NCI-H526 treated with DMSO at 0.1 percent for 48 hours (cell line): ENCODE measurements around the gene CDK17.
"Not testable (repeated sequence)": the region's sequence is repeated elsewhere in the genome, so short reads cannot be mapped to it uniquely, and the experiment has no call there.

ENCODE experiments used
- DNase-seq: peaks from one replicate; lab custom pipeline; 2025; lab: John Stamatoyannopoulos, UW

Gene CDK17

DNA sequence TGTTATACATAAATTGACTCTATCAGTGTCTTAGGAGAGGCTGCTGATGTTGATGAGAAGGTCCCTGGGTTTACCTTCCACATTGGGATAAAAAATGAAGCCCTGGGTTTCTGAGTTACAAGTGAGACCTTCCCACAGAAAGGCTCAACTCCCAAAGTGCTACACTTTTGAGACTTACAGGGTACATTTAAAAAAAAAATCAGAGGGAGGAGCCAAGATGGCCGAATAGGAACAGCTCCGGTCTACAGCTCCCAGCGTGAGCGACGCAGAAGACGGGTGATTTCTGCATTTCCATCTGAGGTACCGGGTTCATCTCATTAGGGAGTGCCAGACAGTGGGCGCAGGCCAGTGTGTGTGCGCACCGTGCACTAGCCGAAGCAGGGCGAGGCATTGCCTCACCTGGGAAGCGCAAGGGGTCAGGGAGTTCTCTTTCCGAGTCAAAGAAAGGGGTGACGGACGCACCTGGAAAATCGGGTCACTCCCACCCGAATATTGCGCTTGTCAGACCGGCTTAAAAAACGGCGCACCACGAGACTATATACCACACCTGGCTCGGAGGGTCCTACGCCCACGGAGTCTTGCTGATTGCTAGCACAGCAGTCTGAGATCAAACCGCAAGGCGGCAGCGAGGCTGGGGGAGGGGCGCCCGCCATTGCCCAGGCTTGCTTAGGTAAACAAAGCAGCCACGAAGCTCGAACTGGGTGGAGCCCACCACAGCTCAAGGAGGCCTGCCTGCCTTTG lies 84.3 kb downstream of the CDK17 start:
- DNase-seq: not testable (repeated sequence)

DNA sequence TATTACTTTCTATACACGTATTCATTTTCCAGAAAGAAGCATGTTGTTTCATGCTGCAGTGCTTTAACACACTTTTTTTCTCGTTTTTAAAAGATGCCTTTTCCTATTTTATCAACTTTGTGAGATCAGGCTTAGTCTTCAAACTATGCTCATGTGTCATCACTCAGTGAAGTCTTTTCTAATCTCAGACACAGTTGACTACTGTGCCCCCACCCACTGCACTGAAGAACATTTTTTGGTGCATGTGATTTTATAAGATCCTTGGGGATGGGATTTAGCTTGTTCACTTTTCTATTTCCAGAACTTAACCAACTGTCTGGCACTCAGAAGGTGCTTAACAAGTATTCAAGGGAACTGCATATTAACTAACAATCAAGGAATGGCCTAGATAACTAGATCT lies 85.5 kb downstream of the CDK17 start:
- DNase-seq: no peak

DNA sequence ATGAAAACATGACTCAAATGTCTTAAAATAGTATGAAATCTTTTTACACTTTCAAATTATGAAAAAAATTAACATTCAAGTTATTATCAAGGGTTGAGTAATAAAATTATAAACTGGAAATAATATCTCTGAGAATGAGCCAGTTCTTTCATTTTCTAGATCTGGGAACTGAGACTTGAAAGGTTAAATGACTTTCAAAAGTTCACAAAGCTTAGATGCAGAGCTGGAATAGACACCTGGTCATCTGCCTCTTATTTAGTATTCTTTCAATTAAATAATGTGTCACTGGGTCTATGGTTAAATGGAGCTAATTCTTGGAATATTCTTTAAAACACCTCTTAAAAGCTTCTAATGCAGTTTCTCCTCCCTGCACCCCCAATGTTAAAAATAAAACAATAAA lies 86.6 kb downstream of the CDK17 start:
- no peak for DNase-seq

DNA sequence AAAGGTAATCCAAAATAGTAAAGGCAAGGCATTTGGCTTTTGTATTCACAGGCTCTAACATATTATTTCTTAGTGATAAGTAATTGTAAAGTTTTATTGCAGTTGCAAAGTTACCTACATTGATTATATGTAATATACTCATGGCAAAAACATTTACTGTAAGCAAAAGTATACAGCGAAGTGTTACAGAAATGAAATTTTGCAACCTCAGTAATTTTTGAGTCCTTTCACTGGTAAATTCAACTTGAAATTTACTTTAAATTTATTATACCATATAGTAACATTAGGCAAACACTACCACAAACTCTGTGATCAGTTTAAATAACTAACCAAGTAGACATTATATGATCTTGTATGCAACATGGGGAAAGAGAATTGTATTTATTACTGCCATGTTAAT lies 89.0 kb downstream of the CDK17 start:
- no peak for DNase-seq

DNA sequence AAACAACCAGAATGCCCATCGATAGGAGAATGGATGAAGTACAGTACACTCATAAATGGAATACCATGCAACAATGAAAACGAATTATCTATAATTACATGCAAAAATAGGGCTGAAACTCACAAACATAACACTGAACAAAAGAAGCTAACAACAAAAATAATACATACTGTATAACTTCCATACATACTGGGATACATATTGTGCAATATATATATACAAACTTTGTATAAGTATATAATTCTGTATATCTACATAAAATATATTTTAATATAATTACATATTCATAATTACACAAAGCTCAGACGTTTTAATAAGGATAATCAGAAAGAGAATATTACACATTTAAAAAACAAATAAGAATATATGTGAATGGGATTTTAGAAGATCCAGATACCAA lies 90.2 kb downstream of the CDK17 start:
- no peak for DNase-seq

DNA sequence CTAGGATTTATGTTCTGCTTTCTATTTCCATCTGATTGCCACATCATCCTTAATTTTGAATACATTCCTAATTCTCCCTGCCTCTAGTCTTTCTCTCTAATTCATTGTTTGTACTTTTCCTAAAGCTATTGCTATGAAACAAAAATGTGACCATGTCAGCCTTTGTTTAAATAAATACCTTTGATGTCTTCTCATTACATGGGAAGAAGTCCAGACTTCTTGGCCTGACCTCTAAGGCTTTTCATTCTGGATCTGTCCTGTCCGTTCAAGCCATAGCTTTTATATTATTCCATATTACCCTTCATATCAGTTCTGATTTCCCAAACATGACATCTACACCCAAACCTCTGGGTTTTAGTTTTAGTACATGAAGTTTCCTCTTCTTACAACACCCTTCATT lies 91.4 kb downstream of the CDK17 start:
- DNase-seq: no peak

DNA sequence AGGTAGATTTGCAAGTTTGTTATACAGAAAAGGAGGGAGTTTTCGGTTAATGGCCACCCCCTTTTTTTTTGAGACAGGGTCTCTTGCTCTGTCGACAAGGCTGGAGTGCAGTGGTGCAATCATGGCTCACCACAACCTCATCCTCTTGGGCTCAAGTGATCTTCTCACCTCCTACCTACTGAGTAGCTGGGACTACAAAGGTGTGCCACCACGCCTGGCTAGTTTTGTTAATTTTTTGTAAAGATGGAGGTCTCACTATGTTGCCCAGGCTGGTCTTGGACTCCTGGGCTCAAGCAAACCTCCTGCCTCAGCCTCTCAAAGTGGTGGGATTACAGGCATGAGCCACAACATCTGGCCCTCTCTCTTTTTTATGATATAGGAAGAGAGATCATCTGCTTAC lies 94.6 kb downstream of the CDK17 start:
- DNase-seq: no peak

DNA sequence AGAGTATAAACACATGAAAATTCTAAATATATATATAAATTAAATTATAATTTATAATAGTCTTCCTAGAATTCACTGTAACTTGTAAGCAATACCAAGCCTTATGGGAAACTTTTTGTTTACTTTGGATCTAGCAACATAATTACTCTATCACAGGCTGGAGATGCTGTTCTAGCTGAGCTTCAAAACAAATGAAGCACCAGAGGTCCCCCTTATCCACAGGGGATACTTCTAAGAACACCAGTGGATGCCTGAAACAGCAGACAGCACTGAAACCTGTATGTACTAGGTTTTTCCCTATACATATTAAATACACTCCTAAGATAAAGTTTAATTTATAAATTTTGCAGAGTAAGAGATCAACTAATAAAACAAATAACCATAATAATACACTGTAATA lies 96.6 kb downstream of the CDK17 start:
- DNase-seq: no peak

DNA sequence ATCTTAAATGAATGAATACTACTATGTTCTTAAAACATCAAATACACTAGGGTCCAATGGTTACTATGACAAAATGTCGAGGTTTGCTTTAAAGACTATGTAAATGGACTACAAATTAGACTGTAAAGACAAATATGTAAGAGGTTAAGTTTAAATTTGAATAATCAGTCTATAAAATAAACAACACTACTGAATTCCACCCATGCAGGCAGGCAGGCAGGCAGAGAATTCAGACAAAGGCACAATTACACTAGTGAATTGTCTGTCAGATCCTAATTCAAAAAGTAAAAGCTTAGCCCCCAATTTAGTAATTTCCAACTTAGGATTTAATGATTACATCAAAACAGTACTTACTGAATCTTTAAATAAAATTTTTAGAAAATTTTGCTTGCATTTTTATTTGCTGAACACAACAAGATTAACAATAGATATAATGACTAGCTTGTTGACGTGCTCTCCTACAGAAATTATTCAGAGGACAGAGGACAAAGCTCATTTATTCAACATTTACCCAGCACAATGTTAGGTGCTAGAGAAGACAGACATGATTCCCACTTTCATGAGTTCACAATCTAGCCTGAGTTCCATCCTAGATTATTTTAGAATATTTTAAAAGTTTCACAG lies 97.4 kb downstream of the CDK17 start:
- peak; percentile 68 for DNase-seq

DNA sequence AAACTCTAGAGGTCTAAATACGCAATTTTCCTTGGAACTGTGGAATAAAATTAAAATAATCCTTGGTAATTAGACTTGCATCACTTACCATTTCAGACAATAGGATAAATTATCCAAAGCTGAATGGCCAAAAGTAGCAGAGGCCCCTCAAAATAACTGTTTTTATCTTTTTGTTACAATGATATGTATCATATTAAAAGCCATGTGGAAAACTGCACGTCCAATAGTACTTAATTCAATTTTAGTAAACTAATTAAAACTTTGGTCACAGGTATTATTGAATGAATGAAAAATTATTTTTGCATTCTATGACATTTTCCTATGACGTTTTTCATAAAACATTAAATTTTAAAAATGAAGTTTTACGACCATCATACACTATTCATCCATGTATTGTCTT lies 98.5 kb downstream of the CDK17 start:
- no peak for DNase-seq

DNA sequence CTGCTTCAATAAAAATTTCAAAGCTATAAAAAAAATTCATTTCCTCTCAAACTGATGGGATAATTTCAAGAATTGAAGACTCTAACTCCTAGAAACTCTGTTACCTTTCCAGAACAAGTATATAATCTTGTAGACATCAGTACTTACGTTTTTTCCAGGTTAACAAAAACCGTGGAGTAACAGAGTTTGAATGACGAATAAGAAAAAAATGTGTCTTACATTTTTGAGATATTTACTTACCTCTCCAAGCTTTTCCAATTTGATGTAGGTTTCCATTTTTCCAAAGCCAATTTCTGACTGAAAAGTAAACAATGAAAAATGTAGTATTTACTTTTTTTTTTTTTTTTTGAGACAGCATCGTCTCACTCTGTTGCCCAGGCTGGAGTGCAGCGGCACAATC lies 100.2 kb downstream of the CDK17 start:
- DNase-seq: no peak

DNA sequence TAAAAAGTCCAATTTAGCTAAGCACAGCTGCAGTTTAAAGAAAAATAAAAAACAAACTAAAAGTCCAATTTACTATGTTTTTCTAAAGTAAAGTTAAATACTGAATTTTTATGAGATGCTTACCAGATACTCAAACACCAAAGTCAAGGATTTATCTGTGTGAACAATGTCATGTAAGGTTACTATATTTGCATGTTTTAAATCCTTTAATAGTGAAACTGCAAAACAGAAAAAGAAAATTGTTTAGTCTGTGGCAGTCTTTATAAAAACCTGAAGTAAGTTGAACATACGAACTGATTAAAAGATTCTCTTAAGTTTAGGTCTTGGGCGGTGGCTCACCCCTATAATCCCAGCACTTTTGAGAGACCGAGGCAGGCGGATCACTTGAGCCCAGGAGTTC lies 102.7 kb downstream of the CDK17 start:
- DNase-seq: no peak

DNA sequence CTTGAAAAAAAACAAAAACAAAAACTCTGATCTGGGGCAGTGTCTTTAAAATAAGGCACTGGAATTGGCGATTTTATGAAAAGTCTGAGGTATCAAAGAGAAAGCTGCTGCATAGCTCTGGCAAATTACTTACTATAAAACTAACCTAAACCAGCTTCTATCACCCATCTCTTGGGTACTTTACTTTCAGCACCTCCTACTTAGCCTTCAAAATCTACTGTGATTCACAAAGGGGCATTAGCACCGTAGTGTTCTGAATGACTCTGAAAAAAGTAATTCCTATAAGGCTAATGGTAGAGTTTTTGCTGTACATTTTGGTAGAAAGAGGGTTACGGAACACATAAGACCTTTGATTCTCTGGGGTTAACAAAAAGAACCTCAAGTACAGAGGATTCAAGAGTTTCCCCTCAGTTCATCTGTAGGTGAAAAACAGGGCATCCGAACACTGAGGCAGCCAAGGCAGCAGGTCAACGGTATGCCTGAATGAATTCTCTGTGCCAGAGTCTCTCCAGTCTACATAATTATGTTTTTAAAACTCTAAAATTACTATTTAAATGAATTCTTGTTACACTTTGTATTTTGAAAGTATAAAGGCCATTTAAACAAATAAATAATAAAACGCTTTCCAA lies 104.6 kb downstream of the CDK17 start:
- DNase-seq: no peak

DNA sequence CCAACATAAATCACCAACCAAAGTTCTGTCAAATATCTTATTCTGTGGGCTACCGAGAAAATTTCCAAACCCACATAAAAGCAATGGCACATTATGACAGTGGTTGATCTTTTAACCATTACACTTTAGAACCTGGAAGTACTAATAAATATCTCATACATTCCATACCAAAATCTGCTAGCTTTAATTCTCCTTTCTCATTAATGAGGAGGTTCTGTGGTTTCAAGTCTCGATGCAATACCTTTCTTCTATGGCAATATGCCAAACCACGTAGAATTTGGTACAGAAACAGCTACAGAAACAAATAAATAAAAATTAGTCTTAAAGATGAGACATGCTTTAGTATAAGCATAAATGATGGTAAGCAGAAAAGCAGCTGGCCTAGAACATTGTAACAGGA lies 105.4 kb downstream of the CDK17 start:
- DNase-seq: no peak

DNA sequence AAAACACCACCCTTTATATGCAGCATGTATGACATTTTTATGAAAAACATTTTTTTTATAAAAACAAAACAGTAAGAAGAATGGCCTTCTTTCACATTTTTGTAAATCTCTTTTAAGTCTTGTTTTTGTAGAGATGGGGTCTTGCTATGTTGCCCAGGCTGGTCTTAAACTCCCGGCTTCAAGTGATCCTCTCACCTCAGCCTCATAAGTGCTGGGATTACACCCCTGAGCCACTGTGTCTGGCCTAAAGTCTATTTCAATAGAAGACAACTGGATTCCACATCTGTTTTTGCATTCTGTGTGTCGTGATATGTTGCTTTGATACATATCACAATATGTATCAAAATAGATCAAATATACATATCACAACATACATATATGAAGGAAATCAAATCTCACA lies 107.1 kb downstream of the CDK17 start:
- DNase-seq: no peak

DNA sequence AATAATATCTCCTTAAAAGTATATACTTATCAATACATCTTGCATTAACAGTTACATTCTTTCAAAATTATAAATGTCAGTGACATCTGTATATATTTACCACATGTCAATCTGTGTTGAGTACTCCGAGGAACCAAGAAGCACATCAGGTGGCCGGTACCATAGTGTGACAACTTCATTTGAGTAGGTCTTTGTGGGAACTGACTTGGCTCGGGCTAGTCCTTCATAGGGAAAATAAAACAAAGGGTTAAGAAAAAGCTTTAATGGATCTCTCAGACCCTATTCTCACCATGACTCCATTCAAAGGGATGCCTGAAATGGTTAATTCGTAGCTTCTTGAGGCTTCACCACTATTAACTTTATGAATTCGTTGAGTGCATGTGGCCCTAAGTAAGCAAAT lies 111.2 kb downstream of the CDK17 start:
- DNase-seq: no peak

DNA sequence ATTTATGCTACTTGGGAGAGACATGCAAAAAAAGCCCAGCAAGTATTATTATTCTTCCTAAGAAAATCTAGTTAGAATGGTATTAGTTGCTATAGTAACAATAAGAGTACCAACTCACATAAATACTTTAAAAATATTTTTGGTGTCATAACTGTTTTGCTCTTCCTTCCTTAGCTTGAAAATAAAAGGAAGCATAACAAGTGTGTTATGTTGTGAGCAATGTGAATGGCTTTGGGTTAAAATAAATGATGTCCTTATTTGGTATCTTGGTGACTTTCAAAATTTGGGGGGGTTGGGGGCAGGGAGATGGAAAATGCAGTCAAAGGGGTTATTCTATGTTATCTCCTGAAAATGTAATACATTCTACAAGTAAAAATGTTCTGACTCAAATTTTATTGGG lies 115.1 kb downstream of the CDK17 start:
- no peak for DNase-seq

DNA sequence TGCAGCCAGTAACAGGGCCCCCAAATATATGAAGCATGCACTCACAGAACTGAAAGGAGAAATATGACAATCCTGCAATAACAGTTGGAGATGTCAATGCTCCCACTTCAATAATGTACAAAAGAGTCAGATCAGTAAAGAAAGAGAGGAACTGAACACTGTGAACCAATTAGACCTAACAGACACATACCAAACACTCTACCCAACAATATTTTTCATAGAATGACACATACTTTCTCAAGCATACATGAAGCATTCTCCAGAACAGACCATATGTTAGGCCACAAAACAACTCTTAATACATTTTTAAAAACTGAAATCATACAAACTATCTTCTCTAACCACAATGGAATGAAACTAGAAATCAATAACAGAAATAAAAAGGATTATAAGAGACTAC lies 125.9 kb downstream of the CDK17 start:
- DNase-seq: no peak

DNA sequence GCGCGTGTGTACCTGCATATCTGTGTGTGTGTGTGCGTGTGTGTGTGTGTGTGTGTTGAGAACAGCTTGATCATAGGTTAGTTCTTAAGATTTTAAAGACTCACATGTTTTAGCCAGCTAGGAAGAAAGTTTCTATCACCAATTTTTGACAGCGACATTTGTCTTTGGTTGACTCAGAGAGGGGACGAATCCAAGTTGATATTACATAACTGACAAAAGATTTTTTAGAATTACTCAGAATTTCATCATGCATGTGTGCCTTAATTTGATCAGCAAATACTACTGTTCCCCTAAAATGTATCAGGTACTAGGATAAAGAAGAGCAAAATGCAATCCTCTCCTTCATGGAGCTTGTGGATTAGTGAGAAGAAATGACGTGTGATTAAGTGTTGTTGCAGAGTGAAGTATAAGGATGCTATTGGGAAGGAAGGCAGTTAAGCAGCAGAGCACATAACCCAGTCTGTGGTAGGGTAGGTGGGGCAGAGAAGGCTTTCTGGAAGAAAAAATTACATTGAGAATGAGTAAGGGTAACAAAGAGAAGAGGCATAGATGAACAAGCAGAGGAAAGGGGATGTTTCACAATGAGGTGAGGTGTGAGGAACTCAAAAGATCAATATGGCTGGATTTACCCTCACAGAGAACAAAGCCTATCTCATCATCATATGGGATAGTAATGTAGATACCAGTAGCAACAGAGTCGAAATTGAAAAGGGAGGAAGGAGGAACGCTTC lies 128.6 kb downstream of the CDK17 start:
- no peak for DNase-seq

DNA sequence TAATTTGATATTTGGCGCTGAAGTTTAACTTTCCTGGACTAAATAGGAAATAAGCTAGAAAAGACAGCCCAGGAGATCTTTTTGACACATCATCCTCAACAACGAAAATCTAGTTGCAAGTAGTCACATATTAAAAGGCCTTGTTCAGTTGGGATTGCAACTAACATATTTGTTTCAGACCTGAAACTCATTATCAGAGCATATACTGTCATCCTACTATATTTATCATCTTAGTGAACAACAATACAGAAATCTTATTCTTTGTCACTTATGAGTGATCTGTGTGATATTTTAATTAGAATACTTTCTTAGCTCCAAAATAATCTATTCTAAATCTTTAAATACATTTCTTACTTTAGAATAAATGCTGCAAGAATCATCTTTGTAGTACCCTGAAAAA lies 134.0 kb downstream of the CDK17 start:
- DNase-seq: no peak

DNA sequence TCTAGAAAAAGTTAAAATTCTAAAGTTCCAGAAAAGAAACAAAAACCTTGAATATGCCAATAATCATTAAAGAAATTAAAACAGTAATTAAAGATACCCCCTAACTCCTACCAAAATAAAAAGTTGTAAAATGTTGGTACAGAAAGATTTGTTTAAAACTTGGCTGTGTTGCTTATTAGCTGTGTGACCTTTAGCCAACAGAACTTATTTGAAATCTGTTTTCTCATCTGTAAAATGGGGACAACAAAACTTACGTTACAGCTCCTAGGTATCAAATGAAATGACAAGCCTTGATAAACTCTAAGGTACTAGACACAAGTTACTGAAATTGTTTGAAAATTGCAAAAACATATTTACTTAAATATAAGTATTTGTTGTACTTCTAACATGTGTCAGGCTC lies 134.4 kb downstream of the CDK17 start:
- DNase-seq: no peak

DNA sequence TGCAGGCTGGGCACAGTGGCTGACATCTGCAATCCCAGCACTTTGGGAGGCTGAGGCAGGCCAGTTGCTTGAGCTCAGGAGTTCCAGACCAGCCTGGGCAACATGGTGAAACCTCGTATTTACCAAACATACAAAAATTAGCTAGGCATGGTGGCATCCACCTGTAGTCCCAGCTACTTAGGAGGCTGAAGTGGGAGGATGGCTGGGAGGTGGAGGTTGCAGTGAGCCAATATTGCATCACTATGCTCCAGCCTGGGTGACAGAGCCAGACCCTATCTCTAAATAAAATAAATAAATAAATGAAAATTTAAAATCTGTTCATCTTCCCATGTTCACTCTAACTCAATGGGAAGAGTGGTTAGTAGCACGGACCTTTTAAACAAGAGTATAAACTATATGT lies 134.8 kb downstream of the CDK17 start:
- no peak for DNase-seq

DNA sequence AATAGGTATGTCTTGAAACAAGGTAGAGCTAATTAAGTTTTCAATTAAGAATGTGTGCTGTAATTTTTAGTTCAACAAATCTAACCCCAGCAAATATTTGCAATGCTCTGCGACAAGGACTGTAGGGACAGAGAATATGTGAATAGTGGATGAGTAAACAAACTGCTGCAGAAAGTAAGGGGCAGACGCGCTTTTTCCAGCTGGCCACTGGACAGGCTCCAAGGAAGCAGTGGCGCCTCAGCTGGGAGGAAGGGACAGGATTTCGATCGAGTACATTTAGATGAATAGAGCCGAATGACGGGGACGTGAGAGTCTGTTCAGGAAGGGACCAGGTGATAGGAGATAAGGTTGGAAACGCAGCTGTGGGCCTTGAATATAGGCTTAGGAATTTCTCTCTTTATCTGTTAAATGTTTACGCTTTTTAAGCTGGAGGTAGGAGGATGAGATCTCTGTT lies 136.8 kb downstream of the CDK17 start:
- DNase-seq: no peak
